A673 (cell line): ENCODE measurements around the gene ARNT2.

ENCODE experiments used
- CTCF ChIP-seq: fragments of 300-800, 200-600 bp; sonication (generic); conservative IDR thresholded peaks from 2 replicates; pipeline ENCODE4 v1.5.1; 2017; ENCODE audit warnings: low read depth, mild to moderate bottlenecking, antibody characterized with exemption, low read length, moderate library complexity, mixed read lengths
- EZH2 ChIP-seq: fragments of 200-600 bp; sonication (generic); IDR thresholded peaks from 2 replicates; pipeline ENCODE4 v1.6.1; 2017; ENCODE audit warnings: borderline replicate concordance, low read depth, mild to moderate bottlenecking, mixed read lengths, antibody characterized with exemption, low read length; ENCODE audit not compliant: poor library complexity, severe bottlenecking

GRCh38 chr15:80467311-80467714 is 63.1 kb downstream of the ARNT2 start:
- TF ChIP-seq CTCF (no peak), EZH2 (no peak)
